ENCODE results near the gene UBE2C.
"Not testable (repeated sequence)": the region's sequence is repeated elsewhere in the genome, so short reads cannot be mapped to it uniquely, and the experiment has no call there.

DNA sequence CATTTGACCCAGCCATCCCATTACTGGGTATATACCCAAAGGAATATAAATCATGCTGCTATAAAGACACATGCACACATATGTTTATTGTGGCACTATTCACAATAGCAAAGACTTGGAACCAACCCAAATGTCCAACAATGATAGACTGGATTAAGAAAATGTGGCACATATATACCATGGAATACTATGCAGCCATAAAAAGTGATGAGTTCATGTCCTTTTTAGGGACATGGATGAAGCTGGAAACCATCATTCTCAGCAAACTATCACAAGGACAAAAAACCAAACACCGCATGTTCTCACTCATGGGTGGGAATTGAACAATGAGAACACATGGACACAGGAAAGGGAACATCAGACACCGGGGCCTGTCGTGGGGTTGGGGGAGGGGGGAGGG, 14.5 kb upstream of the UBE2C start:
- TF ChIP-seq, protein P1, sequence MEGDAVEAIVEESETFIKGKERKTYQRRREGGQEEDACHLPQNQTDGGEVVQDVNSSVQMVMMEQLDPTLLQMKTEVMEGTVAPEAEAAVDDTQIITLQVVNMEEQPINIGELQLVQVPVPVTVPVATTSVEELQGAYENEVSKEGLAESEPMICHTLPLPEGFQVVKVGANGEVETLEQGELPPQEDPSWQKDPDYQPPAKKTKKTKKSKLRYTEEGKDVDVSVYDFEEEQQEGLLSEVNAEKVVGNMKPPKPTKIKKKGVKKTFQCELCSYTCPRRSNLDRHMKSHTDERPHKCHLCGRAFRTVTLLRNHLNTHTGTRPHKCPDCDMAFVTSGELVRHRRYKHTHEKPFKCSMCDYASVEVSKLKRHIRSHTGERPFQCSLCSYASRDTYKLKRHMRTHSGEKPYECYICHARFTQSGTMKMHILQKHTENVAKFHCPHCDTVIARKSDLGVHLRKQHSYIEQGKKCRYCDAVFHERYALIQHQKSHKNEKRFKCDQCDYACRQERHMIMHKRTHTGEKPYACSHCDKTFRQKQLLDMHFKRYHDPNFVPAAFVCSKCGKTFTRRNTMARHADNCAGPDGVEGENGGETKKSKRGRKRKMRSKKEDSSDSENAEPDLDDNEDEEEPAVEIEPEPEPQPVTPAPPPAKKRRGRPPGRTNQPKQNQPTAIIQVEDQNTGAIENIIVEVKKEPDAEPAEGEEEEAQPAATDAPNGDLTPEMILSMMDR (IDR thresholded peaks at IDR 0.05): not testable (repeated sequence)
- not testable (repeated sequence) for TF ChIP-seq POLR2A (IDR thresholded peaks at IDR 0.05)

Measured in testis (tissue), 2 donors.